Stimulated activated CD4-positive, alpha-beta T cell treated with anti-CD3 and anti-CD28 coated beads, TNF-alpha, amount 100 ng/mL, for 48 hours (primary cell): Measurements from ENCODE around the gene GNGT2.
"Not testable (repeated sequence)": the region's sequence is repeated elsewhere in the genome, so short reads cannot be mapped to it uniquely, and the experiment has no call there.

Experiments used
- DNase-seq, 3 donors: peaks; one replicate each; pipeline ENCODE4 v3.0.0-alpha.2; 2020; ENCODE audit warnings: low read depth in 3 of 3

Gene GNGT2

GRCh38 chr17:49170711-49171110 is 39.7 kb downstream of the GNGT2 start:
- DNase-seq, result not testable (repeated sequence)

- no peak for DNase-seq
These were observed 40.2 kb downstream of the GNGT2 start for GRCh38 chr17:49170216-49170615.

- DNase-seq, result no peak
These were observed 41.7 kb downstream of the GNGT2 start for GRCh38 chr17:49168706-49169105.

- no peak for DNase-seq
These were observed 45.2 kb downstream of the GNGT2 start for GRCh38 chr17:49165143-49165542.

GRCh38 chr17:49162866-49163265 is 47.5 kb downstream of the GNGT2 start:
- DNase-seq, result no peak

GRCh38 chr17:49157784-49158183 is 52.6 kb downstream of the GNGT2 start:
- no peak for DNase-seq

- no peak for DNase-seq
These were observed 54.1 kb downstream of the GNGT2 start for GRCh38 chr17:49156256-49156655.
